ENCODE data around the gene DSG1.

Gene DSG1

DNA sequence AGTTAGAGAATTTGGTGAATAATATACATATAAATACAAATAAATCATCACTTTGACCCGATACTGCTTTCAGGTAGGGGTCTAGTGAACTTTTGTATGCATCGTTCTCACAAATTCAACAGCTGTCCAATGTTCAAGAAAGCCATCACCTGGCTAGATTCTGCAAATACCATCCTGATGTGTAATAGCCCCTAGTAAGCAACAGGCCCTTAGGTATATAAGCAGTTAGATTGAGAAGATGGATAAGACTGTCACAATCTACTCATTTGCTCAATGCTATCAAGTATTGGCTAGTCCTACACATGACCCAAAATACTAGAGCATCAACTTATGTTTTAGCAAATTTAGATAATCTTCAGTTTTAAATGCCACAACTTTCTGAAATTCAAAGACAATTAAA is 20.7 kb upstream of the DSG1 start:
- TF ChIP-seq, protein P1, sequence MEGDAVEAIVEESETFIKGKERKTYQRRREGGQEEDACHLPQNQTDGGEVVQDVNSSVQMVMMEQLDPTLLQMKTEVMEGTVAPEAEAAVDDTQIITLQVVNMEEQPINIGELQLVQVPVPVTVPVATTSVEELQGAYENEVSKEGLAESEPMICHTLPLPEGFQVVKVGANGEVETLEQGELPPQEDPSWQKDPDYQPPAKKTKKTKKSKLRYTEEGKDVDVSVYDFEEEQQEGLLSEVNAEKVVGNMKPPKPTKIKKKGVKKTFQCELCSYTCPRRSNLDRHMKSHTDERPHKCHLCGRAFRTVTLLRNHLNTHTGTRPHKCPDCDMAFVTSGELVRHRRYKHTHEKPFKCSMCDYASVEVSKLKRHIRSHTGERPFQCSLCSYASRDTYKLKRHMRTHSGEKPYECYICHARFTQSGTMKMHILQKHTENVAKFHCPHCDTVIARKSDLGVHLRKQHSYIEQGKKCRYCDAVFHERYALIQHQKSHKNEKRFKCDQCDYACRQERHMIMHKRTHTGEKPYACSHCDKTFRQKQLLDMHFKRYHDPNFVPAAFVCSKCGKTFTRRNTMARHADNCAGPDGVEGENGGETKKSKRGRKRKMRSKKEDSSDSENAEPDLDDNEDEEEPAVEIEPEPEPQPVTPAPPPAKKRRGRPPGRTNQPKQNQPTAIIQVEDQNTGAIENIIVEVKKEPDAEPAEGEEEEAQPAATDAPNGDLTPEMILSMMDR (IDR thresholded peaks at IDR 0.05; ENCODE audit: control extremely low read depth, extremely low read depth, low read depth, missing control alignments): no peak
- POLR2A ChIA-PET: no interaction called here
- DNase-seq (ENCODE audit: extremely low spot score): no peak
- CTCF ChIA-PET: interaction anchor here (1.3 kb wide), 1 partner anchor 85 kb away, joined by 3 read pairs; no protein-coding TSS in a partner anchor

DNA sequence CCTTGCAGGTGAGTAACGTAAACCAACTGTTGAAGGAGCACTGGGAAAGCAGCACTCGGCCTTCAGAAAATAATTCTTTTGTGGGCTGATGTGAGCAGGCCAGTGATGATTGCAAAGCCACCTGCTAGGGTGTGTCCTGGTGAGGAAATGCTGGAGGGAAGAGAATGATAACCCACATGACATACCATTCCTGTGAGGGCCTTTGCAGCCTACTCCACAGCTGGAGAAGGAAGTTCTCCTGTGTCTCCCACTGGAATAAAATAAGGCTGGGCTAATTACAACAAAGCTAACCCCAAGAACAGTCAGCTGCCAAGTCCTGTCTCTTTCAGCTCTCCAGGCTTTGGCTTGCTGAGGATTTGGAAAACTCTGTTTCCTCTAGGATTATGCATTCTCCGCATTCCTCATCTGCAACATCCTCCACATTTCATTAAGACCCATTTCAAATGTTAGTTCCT is 16.7 kb upstream of the DSG1 start:
- ChIA-PET POLR2A (no interaction called here), CTCF (no interaction called here)
- TF ChIP-seq, protein P1 (IDR thresholded peaks at IDR 0.05; ENCODE audit: control extremely low read depth, extremely low read depth, low read depth, missing control alignments): no peak
- no peak for DNase-seq (ENCODE audit: extremely low spot score)

DNA sequence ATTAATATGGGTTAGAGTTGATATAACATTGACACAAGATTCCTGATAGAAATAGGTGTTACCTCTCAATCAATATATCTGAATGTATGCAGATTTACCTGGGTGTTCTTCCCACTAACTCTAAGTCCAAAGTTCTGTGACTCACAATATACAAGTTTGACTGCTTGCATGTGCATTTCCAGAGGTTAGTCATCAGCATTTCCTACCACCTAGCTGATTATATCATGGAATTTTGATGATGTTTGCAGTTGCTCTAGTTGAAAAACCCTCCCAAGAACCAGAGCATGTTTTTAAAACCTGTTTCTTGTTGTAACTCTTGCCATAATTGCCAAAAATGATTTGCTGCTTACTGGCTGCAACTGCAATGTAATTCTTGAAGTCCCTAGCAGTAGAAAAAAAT is 15.0 kb upstream of the DSG1 start:
- ChIA-PET POLR2A (no interaction called here), CTCF (no interaction called here)
- DNase-seq (ENCODE audit: extremely low spot score): no peak
- TF ChIP-seq, protein P1 (IDR thresholded peaks at IDR 0.05; ENCODE audit: control extremely low read depth, extremely low read depth, low read depth, missing control alignments): no peak

DNA sequence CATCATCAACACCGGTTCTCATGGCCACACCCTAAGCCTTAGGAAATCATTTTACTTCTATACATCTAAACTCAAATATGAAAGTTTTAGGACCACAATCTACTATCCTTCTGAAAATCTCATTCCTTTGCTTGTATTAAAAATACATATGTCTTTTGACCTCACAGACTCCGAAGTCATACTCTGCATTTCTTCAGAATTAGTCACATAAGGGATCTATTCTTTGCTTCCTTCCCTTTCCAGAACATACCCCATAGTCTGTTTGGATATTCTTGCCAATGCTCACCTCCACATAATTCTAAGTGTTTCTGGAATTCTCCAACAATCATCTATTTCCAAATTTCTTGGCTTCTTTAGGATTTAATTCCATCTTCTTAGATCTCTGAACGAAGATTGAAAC is 14.2 kb upstream of the DSG1 start:
- POLR2A ChIA-PET: no interaction called here
- CTCF ChIA-PET: no interaction called here
- no peak for DNase-seq (ENCODE audit: extremely low spot score)
- TF ChIP-seq, protein P1 (IDR thresholded peaks at IDR 0.05; ENCODE audit: control extremely low read depth, extremely low read depth, low read depth, missing control alignments): no peak

DNA sequence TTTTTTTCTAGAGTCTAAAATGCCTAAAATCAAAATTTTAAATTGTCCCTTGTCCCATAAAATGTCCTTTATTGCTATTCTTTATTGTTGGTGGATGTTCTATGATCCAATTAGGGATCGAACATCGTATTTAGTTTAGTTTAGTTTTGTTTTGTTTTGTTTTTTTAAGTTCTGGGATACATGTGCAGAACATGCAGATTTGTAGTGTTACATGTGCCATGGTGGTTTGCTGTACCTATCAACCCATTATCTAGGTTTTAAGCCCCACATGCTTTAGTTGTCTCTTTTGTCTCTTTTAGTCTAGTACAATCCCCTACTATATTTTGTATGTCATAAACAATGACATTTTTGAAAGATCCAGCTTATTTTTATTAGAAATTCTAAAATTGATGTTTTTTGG is 8.8 kb upstream of the DSG1 start:
- POLR2A ChIA-PET: no interaction called here

DNA sequence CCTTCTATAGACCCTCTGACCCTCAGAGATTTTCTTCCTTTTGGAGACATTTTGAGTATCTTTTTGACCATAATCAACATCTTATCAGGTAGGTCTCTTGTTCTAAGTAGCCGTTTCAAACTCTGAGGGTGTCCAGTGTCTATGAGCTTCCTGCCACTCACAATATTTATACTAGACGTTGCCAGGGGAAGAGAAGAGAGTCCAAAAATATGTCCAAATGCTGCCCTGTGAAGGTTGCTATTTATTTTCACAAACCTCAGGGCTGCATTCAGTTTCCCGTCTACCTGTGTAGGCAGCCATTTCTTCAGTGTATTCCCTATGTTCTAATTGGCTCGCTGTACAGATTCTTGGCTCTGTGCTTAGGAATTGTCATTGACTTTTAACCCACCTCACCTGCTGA is 986 bp upstream of the DSG1 start:
- TF ChIP-seq, protein P1 (IDR thresholded peaks at IDR 0.05; ENCODE audit: control extremely low read depth, extremely low read depth, low read depth, missing control alignments): no peak
- POLR2A ChIA-PET: no interaction called here
- DNase-seq (ENCODE audit: extremely low spot score): no peak
- CTCF ChIA-PET: no interaction called here

More for the DNA sequence above, 8.8 kb upstream of the DSG1 start:
- CTCF ChIA-PET: no interaction called here
- DNase-seq (ENCODE audit: extremely low spot score): no peak
- TF ChIP-seq, protein P1 (IDR thresholded peaks at IDR 0.05; ENCODE audit: control extremely low read depth, extremely low read depth, low read depth, missing control alignments): no peak

DNA sequence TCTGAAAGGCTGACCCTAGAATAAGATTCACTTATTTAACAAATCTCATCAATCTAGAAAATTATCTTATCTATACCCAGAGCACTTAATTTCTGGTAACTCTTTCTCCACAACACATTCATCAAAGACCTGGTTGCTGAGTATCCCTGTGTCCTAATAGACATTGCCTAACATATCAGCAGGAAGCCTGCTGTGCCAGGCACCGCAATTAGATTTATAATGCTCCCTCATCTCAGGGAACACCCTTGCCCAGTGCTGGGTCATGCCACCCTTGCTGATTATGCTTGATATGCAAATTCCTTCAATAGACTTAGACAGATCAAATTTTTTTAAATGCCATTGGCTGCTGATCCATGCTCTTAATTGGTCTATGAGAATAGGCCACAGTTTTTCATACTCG is 3.8 kb downstream of the DSG1 start:
- DNase-seq (ENCODE audit: extremely low spot score): no peak
- TF ChIP-seq, protein P1 (IDR thresholded peaks at IDR 0.05; ENCODE audit: control extremely low read depth, extremely low read depth, low read depth, missing control alignments): no peak
- ChIA-PET CTCF (interaction anchor here (1.1 kb wide), 1 partner anchor 28 kb away, joined by 3 read pairs; no protein-coding TSS in a partner anchor), POLR2A (no interaction called here)

Measured in GM10248 (cell line).